ENCODE measurements around the gene SLC9A3.

The SLC9A3 gene

DNA sequence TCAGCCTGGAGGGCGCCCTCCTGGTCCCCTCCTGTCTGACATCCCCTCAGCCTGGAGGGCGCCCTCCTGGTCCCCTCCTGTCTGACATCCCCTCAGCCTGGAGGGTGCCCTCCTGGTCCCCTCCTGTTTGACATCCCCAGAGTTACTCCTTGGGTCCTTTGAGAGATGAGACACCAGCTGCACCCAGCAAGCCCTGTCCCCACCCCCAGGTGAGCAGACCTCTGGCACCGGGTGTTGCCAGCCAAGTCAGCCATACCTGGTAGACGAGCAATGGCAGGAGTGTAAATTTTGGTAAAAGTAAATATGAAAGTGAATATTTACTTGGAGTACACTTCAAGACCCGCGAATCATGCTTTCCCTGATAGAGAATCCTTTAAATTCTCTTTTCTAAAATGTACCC is 55.8 kb downstream of the SLC9A3 start:
- H3K36me3 ChIP-seq (ENCODE audit: insufficient read depth, low read length), result peaks cover 47% of the 10 kb centered on the region
- H3K27ac ChIP-seq (ENCODE audit: low read length), result no peak overlapping the region

DNA sequence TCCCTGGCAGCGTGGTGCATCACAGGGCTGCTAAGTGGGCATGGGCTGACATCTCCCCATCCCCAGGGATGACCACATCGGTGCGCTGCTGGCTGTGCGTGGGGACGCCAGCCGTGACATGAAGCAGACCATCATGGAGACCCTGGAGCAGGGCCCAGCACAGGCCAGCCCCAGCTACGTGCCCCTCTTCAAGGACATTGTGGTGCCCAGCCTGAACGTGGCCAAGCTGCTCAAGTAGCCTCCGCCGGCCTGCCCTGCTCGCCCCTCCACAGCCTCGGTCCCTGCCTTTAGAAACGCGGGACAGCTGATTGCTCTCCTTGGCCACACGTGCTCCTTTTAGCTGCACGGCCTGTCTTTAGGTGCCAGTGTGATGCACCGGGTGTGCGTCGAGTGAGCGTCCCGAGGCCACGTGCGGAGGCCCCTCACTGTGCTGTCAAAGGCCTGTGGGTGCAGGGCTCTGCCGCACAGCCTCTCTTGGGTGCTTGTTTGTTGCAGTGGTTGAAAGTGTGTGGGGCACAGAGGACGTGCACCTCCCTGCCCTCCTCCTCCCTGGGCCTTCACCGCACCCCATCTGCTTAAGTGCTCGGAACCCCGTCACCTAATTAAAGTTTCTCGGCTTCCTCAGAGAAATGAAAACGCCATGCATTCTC is 57.5 kb downstream of the SLC9A3 start:
- Histone ChIP-seq H3K79me2 (ENCODE audit: insufficient read depth, low read length) (peaks cover 19% of the 10 kb centered on the region), H3K9ac (ENCODE audit: low read depth, low read length) (no peak overlapping the region), H3K36me3 (ENCODE audit: insufficient read depth, low read length) (peaks cover 63% of the 10 kb centered on the region), H3K27ac (ENCODE audit: low read length) (no peak overlapping the region), H4K20me1 (ENCODE audit: insufficient read depth, low read length) (peaks cover 9% of the 10 kb centered on the region), H3K4me3 (ENCODE audit: low read depth in 1 of 2, low read length in 2 of 2) (no peak overlapping the region), H2AFZ (ENCODE audit: low read depth, low read length) (no peak overlapping the region), H3K9me3 (ENCODE audit: insufficient read depth, low read length, severe bottlenecking) (no peaks in the 10 kb centered on the region), H3K27me3 (ENCODE audit: insufficient read depth, low read length, poor library complexity) (no peaks in the 10 kb centered on the region), H3K4me1 (ENCODE audit: insufficient read depth, low read length) (peaks cover 19% of the 10 kb centered on the region), H3K4me2 (ENCODE audit: insufficient read depth, low read length) (no peak overlapping the region)
- no peak for DNase-seq
- ATAC-seq (ENCODE audit: insufficient read depth, low read depth), result no peak
- TF ChIP-seq EZH2 (IDR thresholded peaks at IDR 0.05; ENCODE audit: borderline replicate concordance, low read depth, low read length, severe bottlenecking), result no peak
- TF ChIP-seq, protein P1, sequence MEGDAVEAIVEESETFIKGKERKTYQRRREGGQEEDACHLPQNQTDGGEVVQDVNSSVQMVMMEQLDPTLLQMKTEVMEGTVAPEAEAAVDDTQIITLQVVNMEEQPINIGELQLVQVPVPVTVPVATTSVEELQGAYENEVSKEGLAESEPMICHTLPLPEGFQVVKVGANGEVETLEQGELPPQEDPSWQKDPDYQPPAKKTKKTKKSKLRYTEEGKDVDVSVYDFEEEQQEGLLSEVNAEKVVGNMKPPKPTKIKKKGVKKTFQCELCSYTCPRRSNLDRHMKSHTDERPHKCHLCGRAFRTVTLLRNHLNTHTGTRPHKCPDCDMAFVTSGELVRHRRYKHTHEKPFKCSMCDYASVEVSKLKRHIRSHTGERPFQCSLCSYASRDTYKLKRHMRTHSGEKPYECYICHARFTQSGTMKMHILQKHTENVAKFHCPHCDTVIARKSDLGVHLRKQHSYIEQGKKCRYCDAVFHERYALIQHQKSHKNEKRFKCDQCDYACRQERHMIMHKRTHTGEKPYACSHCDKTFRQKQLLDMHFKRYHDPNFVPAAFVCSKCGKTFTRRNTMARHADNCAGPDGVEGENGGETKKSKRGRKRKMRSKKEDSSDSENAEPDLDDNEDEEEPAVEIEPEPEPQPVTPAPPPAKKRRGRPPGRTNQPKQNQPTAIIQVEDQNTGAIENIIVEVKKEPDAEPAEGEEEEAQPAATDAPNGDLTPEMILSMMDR (IDR thresholded peaks at IDR 0.05; ENCODE audit: borderline replicate concordance, extremely low read depth, low read length, poor library complexity, severe bottlenecking), result no peak

More for the DNA sequence above, 55.8 kb downstream of the SLC9A3 start:
- Histone ChIP-seq H3K27me3 (ENCODE audit: insufficient read depth, low read length, poor library complexity) (no peaks in the 10 kb centered on the region), H3K9ac (ENCODE audit: low read depth, low read length) (no peak overlapping the region), H4K20me1 (ENCODE audit: insufficient read depth, low read length) (peaks cover 9% of the 10 kb centered on the region), H3K79me2 (ENCODE audit: insufficient read depth, low read length) (peaks cover 32% of the 10 kb centered on the region), H3K4me3 (ENCODE audit: low read depth in 1 of 2, low read length in 2 of 2) (no peak overlapping the region), H3K9me3 (ENCODE audit: insufficient read depth, low read length, severe bottlenecking) (no peaks in the 10 kb centered on the region), H3K4me1 (ENCODE audit: insufficient read depth, low read length) (peaks cover 23% of the 10 kb centered on the region), H3K4me2 (ENCODE audit: insufficient read depth, low read length) (no peak overlapping the region), H2AFZ (ENCODE audit: low read depth, low read length) (no peak overlapping the region)
- ATAC-seq (ENCODE audit: insufficient read depth, low read depth), result no peak
- TF ChIP-seq, protein P1 (IDR thresholded peaks at IDR 0.05; ENCODE audit: borderline replicate concordance, extremely low read depth, low read length, poor library complexity, severe bottlenecking), result no peak
- no peak for TF ChIP-seq EZH2 (IDR thresholded peaks at IDR 0.05; ENCODE audit: borderline replicate concordance, low read depth, low read length, severe bottlenecking)
- no peak for DNase-seq

DNA sequence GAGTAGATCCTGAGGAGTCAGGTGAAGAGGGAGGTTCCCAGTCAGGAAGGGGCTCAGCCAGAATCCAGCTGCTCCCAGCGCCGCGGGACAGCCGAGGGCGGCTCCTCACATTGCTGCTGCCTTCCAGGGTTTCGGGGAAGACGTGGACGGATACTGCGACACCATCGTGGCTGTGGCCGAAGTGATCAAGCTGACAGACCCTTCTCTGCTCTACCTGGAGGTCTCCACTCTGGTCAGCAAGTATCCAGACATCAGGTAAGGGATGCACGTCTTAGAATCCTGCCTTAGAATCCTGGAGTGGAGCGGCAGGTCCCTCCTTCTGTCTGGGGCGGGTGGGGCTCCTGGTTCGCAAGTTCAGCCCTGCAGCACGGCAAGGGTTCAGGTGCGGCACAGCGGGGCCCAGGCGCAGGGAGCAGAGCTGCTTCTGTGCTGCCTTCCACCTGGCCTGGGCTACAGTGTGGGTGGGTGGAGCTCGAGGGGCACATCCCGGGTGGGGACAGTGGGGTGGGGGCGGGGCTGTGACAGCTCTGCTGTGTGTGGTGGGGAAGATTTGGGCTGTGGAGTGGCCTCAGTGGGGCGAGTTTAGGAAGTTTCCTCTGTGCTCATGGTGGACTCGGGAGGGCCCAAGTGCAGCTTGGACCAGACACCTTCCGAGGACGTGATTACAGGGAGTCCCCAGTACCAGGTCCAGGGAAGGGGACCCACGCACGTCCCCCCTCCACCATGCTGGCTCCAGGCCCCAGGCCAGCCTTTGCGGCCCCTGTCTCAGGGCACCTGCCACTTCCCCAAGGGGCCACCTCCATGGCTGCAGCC is 58.5 kb downstream of the SLC9A3 start:
- no peak overlapping the region for H2AFZ ChIP-seq (ENCODE audit: low read depth, low read length)
- H3K27me3 ChIP-seq (ENCODE audit: insufficient read depth, low read length, poor library complexity), result no peaks in the 10 kb centered on the region
- peaks cover 62% of the 10 kb centered on the region for H3K36me3 ChIP-seq (ENCODE audit: insufficient read depth, low read length)
- no peak overlapping the region for H3K4me2 ChIP-seq (ENCODE audit: insufficient read depth, low read length)
- peaks cover under 1% of the 10 kb centered on the region for H4K20me1 ChIP-seq (ENCODE audit: insufficient read depth, low read length)
- ATAC-seq (ENCODE audit: insufficient read depth, low read depth), result no peak
- no peak for DNase-seq
- peaks cover 9% of the 10 kb centered on the region; the same call in 1 of the 2 replicates for H3K79me2 ChIP-seq (ENCODE audit: insufficient read depth, low read length)
- no peak overlapping the region for H3K27ac ChIP-seq (ENCODE audit: low read length)
- TF ChIP-seq EZH2 (IDR thresholded peaks at IDR 0.05; ENCODE audit: borderline replicate concordance, low read depth, low read length, severe bottlenecking), result no peak
- TF ChIP-seq, protein P1 (IDR thresholded peaks at IDR 0.05; ENCODE audit: borderline replicate concordance, extremely low read depth, low read length, poor library complexity, severe bottlenecking), result no peak
- no peaks in the 10 kb centered on the region for H3K9me3 ChIP-seq (ENCODE audit: insufficient read depth, low read length, severe bottlenecking)
- H3K4me3 ChIP-seq (ENCODE audit: low read depth in 1 of 2, low read length in 2 of 2), result no peak overlapping the region
- peaks cover 9% of the 10 kb centered on the region for H3K4me1 ChIP-seq (ENCODE audit: insufficient read depth, low read length)
- H3K9ac ChIP-seq (ENCODE audit: low read depth, low read length), result no peak overlapping the region

Measured in DND-41 (cell line).